Measurements from ENCODE around the gene PLCB1. TPM values are rescaled to one million over a fixed set of nuclear protein-coding genes. Genes with fewer than 3 reads are reported as not detected.

PLCB1 gene
- polyA plus RNA-seq, 1 donor (not counting 4 experiments of a cell fraction or from before 2014, with no cell fraction given), result 0.37 TPM

DNA sequence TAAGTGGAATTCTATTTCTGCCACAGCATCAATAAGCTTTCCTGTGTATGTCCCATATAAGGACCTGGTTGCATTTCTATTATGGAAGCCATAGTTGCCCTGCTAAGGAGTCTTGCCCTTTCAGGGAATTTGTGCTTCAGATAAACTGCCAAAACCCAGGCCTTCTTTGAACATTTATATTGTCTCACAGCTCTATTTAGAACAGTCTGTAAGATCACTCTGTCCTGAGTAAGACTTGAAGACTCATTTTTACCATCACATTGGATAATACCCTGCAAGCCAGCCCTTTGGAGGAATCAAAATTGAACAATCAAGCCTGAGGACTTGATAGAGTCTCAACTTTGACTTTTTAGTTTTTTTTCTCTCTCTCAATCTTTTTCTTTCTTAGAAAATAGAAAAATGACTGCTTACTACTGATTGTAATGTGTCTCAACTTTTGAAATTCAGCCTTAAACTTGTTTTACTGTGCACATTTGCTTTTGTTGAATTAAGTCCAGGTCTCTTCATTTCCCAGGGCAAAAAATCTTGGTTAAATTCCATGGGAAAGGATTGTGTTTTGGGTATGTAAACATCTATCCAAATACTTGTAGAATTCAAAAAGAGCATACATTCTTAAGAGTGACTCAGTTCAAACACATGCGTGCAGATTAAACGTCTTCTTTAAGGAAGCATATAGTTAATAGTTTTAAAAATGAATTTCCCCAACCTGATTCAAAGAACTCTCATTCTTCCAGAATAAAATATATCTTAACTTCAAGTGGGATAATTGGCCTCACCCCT, 91.2 kb downstream of the PLCB1 start:
- Histone ChIP-seq H2AFZ (ENCODE audit: control insufficient read depth, low read length) (no peak overlapping the region), H3K9me3 (ENCODE audit: control insufficient read depth, low read depth, low read length) (no peaks in the 10 kb centered on the region), H3K4me2 (ENCODE audit: control insufficient read depth, extremely low read depth, insufficient read depth, low read depth, low read length) (no peak overlapping the region), H3K4me3 (ENCODE audit: control insufficient read depth in 2 of 3, extremely low read depth in 1 of 3, insufficient read depth in 2 of 3, low read depth in 1 of 3, low read length in 3 of 3) (no peak overlapping the region), H3K27ac (ENCODE audit: control insufficient read depth, insufficient read depth, low read length) (no peak overlapping the region), H4K20me1 (ENCODE audit: control insufficient read depth, extremely low read depth, insufficient read depth, low read length) (no peaks in the 10 kb centered on the region), H3K9ac (ENCODE audit: control insufficient read depth, extremely low read depth, insufficient read depth, low read length) (no peak overlapping the region), H3K36me3 (ENCODE audit: control insufficient read depth in 2 of 2, extremely low read depth in 1 of 2, insufficient read depth in 2 of 2, low read length in 2 of 2) (no peaks in the 10 kb centered on the region), H3K79me2 (ENCODE audit: control insufficient read depth, insufficient read depth, low read length) (no peaks in the 10 kb centered on the region), H3K4me1 (ENCODE audit: control insufficient read depth, extremely low read depth, insufficient read depth, low read length) (no peaks in the 10 kb centered on the region), H3K9me1 (ENCODE audit: control insufficient read depth, extremely low read depth, insufficient read depth, low read length) (no peaks in the 10 kb centered on the region), H3K27me3 (ENCODE audit: control insufficient read depth, extremely low read depth, insufficient read depth, low read length) (no peaks in the 10 kb centered on the region)
- no peak for TF ChIP-seq EZH2 (IDR thresholded peaks at IDR 0.05; ENCODE audit: low read length)
- TF ChIP-seq, protein P1, sequence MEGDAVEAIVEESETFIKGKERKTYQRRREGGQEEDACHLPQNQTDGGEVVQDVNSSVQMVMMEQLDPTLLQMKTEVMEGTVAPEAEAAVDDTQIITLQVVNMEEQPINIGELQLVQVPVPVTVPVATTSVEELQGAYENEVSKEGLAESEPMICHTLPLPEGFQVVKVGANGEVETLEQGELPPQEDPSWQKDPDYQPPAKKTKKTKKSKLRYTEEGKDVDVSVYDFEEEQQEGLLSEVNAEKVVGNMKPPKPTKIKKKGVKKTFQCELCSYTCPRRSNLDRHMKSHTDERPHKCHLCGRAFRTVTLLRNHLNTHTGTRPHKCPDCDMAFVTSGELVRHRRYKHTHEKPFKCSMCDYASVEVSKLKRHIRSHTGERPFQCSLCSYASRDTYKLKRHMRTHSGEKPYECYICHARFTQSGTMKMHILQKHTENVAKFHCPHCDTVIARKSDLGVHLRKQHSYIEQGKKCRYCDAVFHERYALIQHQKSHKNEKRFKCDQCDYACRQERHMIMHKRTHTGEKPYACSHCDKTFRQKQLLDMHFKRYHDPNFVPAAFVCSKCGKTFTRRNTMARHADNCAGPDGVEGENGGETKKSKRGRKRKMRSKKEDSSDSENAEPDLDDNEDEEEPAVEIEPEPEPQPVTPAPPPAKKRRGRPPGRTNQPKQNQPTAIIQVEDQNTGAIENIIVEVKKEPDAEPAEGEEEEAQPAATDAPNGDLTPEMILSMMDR (optimal IDR thresholded peaks at IDR 0.05 in 1 of 3, IDR thresholded peaks at IDR 0.05 in 1 of 3, conservative IDR thresholded peaks at IDR 0.05 in 1 of 3; ENCODE audit: extremely low read depth in 1 of 3, insufficient read depth in 2 of 3, low read length in 3 of 3), result no peak
- dilution Hi-C loops (cut with MboI; ENCODE audit: extremely low pct_ligation_motif_present, low sequenced_read_pairs), result no loop called here
- FAIRE-seq (no peak), DNase-seq (ENCODE audit: low read depth, low spot score) (no peak)

DNA sequence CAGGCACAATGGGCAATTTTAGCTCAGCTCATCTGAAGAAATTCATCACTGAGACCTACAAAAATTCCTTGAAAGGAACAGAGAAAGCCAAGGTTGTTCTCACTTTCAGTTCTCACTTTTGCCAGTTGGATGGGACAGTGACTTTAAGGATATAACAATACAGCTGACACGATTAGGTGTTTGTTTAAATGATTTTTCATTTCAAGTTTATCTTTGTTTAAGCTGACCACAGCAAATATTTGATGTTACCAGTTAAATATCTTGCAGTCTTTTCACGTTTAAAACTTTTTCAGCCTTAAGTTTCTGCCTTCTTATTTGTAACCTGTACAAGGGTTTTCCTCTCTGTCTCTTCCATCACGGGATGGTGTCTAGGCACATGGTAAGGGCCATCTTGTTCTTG, 93.6 kb downstream of the PLCB1 start:
- Histone ChIP-seq H3K36me3 (ENCODE audit: control insufficient read depth in 2 of 2, extremely low read depth in 1 of 2, insufficient read depth in 2 of 2, low read length in 2 of 2) (no peaks in the 10 kb centered on the region), H3K9me3 (ENCODE audit: control insufficient read depth, low read depth, low read length) (no peaks in the 10 kb centered on the region), H3K4me2 (ENCODE audit: control insufficient read depth, extremely low read depth, insufficient read depth, low read depth, low read length) (no peak overlapping the region), H3K9ac (ENCODE audit: control insufficient read depth, extremely low read depth, insufficient read depth, low read length) (no peak overlapping the region), H3K4me3 (ENCODE audit: control insufficient read depth in 2 of 3, extremely low read depth in 1 of 3, insufficient read depth in 2 of 3, low read depth in 1 of 3, low read length in 3 of 3) (no peak overlapping the region), H3K4me1 (ENCODE audit: control insufficient read depth, extremely low read depth, insufficient read depth, low read length) (no peaks in the 10 kb centered on the region), H3K79me2 (ENCODE audit: control insufficient read depth, insufficient read depth, low read length) (no peaks in the 10 kb centered on the region), H2AFZ (ENCODE audit: control insufficient read depth, low read length) (no peak overlapping the region), H3K27ac (ENCODE audit: control insufficient read depth, insufficient read depth, low read length) (no peak overlapping the region), H3K27me3 (ENCODE audit: control insufficient read depth, extremely low read depth, insufficient read depth, low read length) (no peaks in the 10 kb centered on the region), H4K20me1 (ENCODE audit: control insufficient read depth, extremely low read depth, insufficient read depth, low read length) (no peaks in the 10 kb centered on the region), H3K9me1 (ENCODE audit: control insufficient read depth, extremely low read depth, insufficient read depth, low read length) (no peaks in the 10 kb centered on the region)
- TF ChIP-seq EZH2 (IDR thresholded peaks at IDR 0.05; ENCODE audit: low read length), result no peak
- TF ChIP-seq, protein P1 (optimal IDR thresholded peaks at IDR 0.05 in 1 of 3, IDR thresholded peaks at IDR 0.05 in 1 of 3, conservative IDR thresholded peaks at IDR 0.05 in 1 of 3; ENCODE audit: extremely low read depth in 1 of 3, insufficient read depth in 2 of 3, low read length in 3 of 3), result no peak
- no peak for FAIRE-seq
- DNase-seq (ENCODE audit: low read depth, low spot score), result no peak
- dilution Hi-C loops (cut with MboI; ENCODE audit: extremely low pct_ligation_motif_present, low sequenced_read_pairs), result no loop called here

Measured in keratinocyte (primary cell).